Measurements from ENCODE around the gene ANP32E. TPM values are rescaled to one million over a fixed set of nuclear protein-coding genes. Genes with fewer than 3 reads are reported as not detected.

The ANP32E gene
- 18.2 and 26.1 TPM in 2 replicates for total RNA-seq
- 20.0 and 21.5 TPM in 2 replicates for polyA plus RNA-seq

DNA sequence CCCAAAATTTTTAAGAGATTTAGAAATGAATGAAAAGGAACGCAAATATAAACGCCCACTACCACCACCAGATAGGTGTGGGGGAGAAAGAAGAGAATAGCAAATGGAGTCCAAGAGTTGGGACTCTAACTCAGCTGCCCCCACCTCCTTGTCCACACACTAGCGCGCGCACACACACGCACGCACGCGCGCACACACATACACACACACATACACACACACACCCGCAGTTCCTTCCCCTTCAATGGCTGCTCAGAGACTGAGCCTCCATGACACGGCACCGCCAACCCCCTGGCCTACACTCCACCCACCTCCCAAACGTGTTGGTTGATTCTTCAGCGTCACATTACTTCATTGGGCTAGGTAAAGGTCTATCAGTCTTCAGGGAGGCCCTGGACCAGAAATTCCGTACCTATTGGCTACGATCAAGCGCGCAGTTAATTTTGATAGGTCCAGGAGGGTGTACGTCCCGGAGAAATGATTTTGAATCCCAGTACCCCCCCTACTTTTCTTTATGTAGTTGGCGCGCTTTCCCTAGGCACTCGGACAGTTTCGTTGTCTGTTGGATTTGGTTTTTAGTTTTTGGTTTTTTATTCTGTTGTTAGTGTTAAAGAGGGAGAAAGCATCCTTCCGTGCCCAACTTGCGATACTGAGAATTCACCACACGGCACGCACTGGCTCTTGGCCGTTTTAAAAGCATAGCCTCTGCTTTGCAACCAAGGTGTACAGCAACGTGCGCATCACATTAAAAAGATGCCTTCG, at the start of gene ANP32E:
TSS of gene ANP32E (minus strand) at position 261 of the 762 bp plus-strand sequence. CDS start 326 bp downstream, outside the sequence.
- Histone ChIP-seq H3K9me3 (ENCODE audit: low read depth) (no peaks in the 10 kb centered on the region), H4K20me1 (ENCODE audit: insufficient read depth, poor library complexity, severe bottlenecking) (no peaks in the 10 kb centered on the region), H3K4me1 (ENCODE audit: insufficient read depth) (peaks cover 8% of the 10 kb centered on the region), H3K9me2 (replicated peaks; ENCODE audit: insufficient read depth) (no peaks in the 10 kb centered on the region), H3K27ac (peak within 1 kb of the TSS; percentile 92), H3K27me3 (no peaks in the 10 kb centered on the region), H2AFZ (peak within 1 kb of the TSS; percentile 34), H3K79me2 (peaks cover 31% of the 10 kb centered on the region), H3K4me2 (peak within 1 kb of the TSS; percentile 86), H3K4me3 (peak within 1 kb of the TSS; percentile 30), H3K36me3 (replicated peaks; ENCODE audit: insufficient read depth, low read depth) (no peaks in the 10 kb centered on the region)
- DNase-seq (ENCODE audit: low spot score): peak; percentile 97
- TF ChIP-seq, protein P1, sequence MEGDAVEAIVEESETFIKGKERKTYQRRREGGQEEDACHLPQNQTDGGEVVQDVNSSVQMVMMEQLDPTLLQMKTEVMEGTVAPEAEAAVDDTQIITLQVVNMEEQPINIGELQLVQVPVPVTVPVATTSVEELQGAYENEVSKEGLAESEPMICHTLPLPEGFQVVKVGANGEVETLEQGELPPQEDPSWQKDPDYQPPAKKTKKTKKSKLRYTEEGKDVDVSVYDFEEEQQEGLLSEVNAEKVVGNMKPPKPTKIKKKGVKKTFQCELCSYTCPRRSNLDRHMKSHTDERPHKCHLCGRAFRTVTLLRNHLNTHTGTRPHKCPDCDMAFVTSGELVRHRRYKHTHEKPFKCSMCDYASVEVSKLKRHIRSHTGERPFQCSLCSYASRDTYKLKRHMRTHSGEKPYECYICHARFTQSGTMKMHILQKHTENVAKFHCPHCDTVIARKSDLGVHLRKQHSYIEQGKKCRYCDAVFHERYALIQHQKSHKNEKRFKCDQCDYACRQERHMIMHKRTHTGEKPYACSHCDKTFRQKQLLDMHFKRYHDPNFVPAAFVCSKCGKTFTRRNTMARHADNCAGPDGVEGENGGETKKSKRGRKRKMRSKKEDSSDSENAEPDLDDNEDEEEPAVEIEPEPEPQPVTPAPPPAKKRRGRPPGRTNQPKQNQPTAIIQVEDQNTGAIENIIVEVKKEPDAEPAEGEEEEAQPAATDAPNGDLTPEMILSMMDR (IDR thresholded peaks at IDR 0.05; ENCODE audit: poor library complexity): no peak
- no peak for TF ChIP-seq EZH2phosphoT487 (IDR thresholded peaks at IDR 0.05; ENCODE audit: low read depth, severe bottlenecking, unreplicated experiment)
- TF ChIP-seq EZH2 (IDR thresholded peaks at IDR 0.05; ENCODE audit: borderline replicate concordance): no peak
- WGBS (ENCODE audit: low lambda C conversion rate, missing lambda C conversion rate): under 1% methylated on average over 33 of the region's 33 CpGs

- Histone ChIP-seq H2AFZ (no peak overlapping the region), H3K27ac (no peak overlapping the region)
Observed at GRCh38 chr1:150283260-150283659, 47.3 kb upstream of the ANP32E start.

DNA sequence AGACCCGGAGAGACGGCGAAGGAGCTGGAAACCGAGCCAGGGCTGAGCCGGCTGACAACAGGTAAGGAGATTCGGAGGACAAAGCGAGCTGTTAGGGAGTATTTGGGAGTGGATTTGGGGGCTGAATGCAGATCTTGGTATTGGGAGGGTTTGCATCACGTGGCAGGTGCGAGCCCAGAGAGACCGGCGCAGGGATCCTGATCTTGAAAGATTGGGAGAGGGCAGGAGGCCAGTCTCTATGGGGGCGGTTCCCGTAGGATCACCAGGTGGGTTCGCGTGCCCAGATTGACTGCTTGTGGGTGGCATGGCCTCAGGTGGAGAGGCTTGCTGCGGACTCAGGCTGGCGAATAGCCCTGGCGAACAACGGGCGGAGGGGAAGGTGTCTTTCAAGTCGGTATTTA, 46.6 kb upstream of the ANP32E start:
- Histone ChIP-seq H3K27me3 (no peaks in the 10 kb centered on the region), H3K9me3 (ENCODE audit: low read depth) (no peaks in the 10 kb centered on the region), H3K9me2 (replicated peaks; ENCODE audit: insufficient read depth) (no peaks in the 10 kb centered on the region), H3K4me1 (ENCODE audit: insufficient read depth) (no peaks in the 10 kb centered on the region), H3K4me3 (peak overlapping the region; percentile 34), H3K27ac (peak overlapping the region; percentile 10), H3K36me3 (replicated peaks; ENCODE audit: insufficient read depth, low read depth) (no peaks in the 10 kb centered on the region), H4K20me1 (ENCODE audit: insufficient read depth, poor library complexity, severe bottlenecking) (no peaks in the 10 kb centered on the region), H3K79me2 (no peaks in the 10 kb centered on the region), H3K4me2 (peak overlapping the region; percentile 84), H2AFZ (peak overlapping the region; percentile 53)
- no peak for TF ChIP-seq EZH2phosphoT487 (IDR thresholded peaks at IDR 0.05; ENCODE audit: low read depth, severe bottlenecking, unreplicated experiment)
- TF ChIP-seq, protein P1 (IDR thresholded peaks at IDR 0.05; ENCODE audit: poor library complexity): no peak
- no peak for TF ChIP-seq EZH2 (IDR thresholded peaks at IDR 0.05; ENCODE audit: borderline replicate concordance)
- 4% methylated on average over 14 of the region's 21 CpGs for WGBS (ENCODE audit: low lambda C conversion rate, missing lambda C conversion rate)
- no peak for DNase-seq (ENCODE audit: low spot score)

More at GRCh38 chr1:150283260-150283659, 47.3 kb upstream of the ANP32E start:
- 93% methylated on average over 12 of the region's 12 CpGs for WGBS (ENCODE audit: low lambda C conversion rate, missing lambda C conversion rate)
- H3K27me3 ChIP-seq: no peaks in the 10 kb centered on the region
- H3K79me2 ChIP-seq: no peaks in the 10 kb centered on the region
- H3K9me3 ChIP-seq (ENCODE audit: low read depth): no peaks in the 10 kb centered on the region
- TF ChIP-seq, protein P1 (IDR thresholded peaks at IDR 0.05; ENCODE audit: poor library complexity): no peak
- TF ChIP-seq EZH2 (IDR thresholded peaks at IDR 0.05; ENCODE audit: borderline replicate concordance): no peak
- TF ChIP-seq EZH2phosphoT487 (IDR thresholded peaks at IDR 0.05; ENCODE audit: low read depth, severe bottlenecking, unreplicated experiment): no peak
- H3K4me1 ChIP-seq (ENCODE audit: insufficient read depth): no peaks in the 10 kb centered on the region
- no peak for DNase-seq (ENCODE audit: low spot score)
- H4K20me1 ChIP-seq (ENCODE audit: insufficient read depth, poor library complexity, severe bottlenecking): no peaks in the 10 kb centered on the region
- H3K4me2 ChIP-seq: peak overlapping the region; percentile 84
- no peaks in the 10 kb centered on the region for H3K9me2 ChIP-seq (replicated peaks; ENCODE audit: insufficient read depth)
- no peak overlapping the region for H3K4me3 ChIP-seq
- no peaks in the 10 kb centered on the region for H3K36me3 ChIP-seq (replicated peaks; ENCODE audit: insufficient read depth, low read depth)

All from hepatocyte (in vitro differentiated cells).